Activated T-helper 9 cell treated with anti-CD3 and anti-CD28 coated beads, Interleukin-2, amount 50 U/mL, for 16 hours (primary cell): ENCODE data around the gene LMO2.
"Not testable (repeated sequence)": the region's sequence is repeated elsewhere in the genome, so short reads cannot be mapped to it uniquely, and the experiment has no call there.

Source experiments
- DNase-seq: peaks from one replicate; pipeline ENCODE4 v3.0.0-alpha.2; 2020; ENCODE audit warnings: low read depth

The LMO2 gene

DNA sequence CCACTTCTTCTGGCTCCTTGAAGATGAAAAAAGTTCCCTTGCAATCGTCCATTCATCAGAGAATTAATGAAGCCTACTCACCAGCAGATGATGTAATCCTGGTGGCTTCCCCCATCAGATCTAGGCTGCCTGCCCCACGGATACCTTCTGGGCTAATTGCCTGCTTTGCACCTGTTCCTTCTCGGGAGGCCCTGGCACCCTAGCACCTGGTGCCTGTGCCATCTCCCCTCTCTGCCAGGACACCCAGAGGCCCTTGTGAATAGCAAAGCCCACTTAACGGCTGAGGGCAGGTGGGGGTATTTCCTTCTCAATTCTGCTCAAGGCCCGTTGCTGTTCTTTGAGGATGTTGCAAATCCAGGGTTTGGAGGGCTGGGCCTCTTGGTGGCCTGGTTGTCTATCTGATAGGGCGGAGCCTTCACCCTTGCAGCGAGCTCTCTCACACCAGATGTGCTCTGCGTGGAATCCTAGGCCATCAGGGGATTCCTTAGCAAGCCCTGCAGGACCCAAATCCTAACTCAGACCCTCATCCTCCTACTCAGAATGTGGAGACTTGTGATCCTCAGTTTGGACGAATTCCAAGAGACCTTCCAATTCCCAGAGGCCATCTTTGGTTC lies at the start of gene LMO2:
Gene LMO2, minus strand, starts transcription at position 363 of the 614 bp plus-strand sequence. CDS start 22,360 bp downstream, outside the sequence.
- no peak for DNase-seq

DNA sequence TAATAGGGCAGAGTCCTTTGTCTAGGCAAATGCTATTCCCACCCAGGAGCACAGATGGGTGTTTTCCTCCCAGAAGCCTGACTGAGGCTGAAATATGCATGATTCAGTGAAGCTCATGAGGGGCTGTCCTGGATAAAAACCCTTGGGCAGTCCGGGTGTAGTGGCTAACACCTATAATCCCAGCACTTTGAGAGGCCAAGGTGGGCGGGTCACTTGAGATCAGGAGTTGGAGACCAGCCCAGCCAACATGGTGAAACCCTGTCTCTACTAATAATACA lies 48.6 kb upstream of the LMO2 start:
- no peak for DNase-seq

- DNase-seq: no peak
These were observed 45.1 kb upstream of the LMO2 start for GRCh38 chr11:33936725-33937604.

GRCh38 chr11:33935461-33936456 lies 43.9 kb upstream of the LMO2 start:
- DNase-seq: no peak

- DNase-seq: no peak
These were observed 43.1 kb upstream of the LMO2 start for GRCh38 chr11:33935005-33935404.

DNA sequence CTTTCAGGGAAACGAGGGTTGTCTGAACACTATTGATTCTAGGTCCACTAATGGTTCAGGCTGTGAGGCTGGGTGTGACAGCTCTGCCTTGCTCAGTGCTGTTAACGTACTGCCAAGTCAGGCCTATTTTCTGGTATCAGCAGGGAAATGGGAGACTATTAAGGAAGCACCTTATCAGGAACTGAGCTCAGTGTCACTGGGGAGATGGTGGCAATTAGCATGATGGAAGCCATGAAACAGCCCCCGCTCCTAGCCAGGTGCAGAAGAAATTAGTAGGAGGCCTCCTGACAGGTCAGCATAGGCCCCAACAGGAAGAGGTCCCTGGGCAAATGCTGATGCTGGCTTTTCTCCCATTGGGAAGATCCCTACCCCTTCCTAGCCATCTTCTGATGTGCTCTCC lies 42.6 kb upstream of the LMO2 start:
- DNase-seq: no peak

DNA sequence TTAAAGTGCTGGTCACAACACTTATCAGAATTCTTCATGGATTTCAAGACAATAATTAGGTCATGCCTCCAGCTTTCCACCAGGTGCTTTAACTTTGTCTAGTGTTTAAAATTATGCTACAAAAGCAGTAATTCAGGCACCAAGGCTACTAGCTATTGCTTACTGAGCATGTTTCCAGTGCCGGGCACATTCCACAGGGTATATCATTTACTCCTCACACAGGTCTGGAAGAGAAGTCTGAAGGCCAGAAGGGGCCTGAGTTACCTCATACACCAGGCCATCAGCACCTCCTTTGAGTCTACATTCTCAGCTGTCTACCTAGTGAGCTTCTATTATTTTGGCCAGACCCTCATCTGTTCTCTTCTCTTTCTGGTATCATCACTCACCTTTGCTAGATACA lies 41.7 kb upstream of the LMO2 start:
- no peak for DNase-seq

- DNase-seq: no peak
These were observed 40.8 kb upstream of the LMO2 start for GRCh38 chr11:33932721-33933120.

DNA sequence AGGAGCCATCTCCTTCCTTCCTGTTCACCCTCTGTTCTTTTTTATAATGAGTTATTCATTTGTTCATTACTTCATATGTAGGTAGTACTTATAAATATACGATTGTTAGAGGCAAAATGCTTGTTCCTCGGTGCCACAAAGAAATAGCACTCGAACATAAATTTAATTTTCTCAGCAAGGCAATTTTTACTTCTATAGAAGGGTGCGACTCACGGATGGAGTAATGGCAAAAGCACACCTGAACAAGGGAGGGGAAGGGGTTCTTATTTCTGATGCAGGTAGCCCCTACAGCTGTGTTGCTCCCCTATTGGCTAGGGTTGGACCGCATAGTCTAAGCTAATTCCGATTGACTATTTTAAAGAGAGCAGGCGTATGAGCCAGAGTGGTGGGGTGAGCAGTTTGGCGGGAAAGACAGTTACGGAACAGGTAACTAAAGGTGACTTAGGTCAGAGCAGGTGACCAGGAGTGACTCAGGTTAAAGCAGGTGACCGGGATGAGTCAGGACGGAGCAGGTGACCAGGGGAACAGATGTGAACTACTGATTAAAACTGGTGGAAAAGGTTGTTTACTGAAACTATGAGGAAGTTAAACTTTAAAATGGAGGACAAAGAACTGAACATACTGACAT lies 40.0 kb upstream of the LMO2 start:
- DNase-seq: not testable (repeated sequence)

DNA sequence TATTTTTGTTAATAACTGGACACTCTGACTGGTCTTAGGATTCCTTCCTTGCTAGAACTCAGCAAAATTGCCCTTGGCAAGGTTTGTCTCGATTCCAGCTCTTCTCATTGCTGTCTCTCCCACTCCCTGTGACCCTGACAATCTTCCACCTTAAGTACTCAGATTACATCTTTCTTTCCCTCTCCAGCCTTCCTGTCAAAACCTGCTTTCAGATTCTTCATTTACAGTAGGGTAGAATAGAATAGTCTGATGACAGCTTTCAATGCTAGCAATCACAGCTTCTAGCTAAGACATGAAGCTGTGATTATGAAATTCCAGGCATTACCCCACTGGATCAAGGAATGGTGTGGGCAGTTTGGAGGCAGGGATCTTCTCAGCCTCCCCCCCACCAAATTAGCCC lies 39.2 kb upstream of the LMO2 start:
- no peak for DNase-seq

GRCh38 chr11:33930317-33931021 lies 38.6 kb upstream of the LMO2 start:
- DNase-seq: no peak

GRCh38 chr11:33928564-33928963 lies 36.7 kb upstream of the LMO2 start:
- DNase-seq: no peak

- DNase-seq: no peak
These were observed 35.0 kb upstream of the LMO2 start for GRCh38 chr11:33926671-33927552.

DNA sequence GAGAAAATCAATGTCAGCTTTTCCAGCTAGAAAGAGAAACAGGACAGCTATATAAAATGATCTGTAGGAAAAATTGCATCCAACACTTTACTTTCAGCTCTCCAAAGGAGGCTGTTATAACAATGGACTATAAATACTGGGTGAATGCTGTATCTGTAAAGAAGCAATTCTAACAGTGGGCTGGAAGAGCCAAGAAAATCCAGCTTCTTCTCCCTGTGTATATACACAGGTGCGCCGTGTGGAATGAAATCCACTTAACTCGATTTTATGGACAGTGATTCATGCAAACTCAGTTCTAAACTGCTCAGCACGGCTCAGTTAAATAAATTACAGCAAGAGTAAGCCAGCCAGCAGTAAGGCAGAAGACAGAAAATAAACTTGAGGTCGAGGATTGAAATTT lies 32.5 kb upstream of the LMO2 start:
- no peak for DNase-seq

GRCh38 chr11:33923626-33924025 lies 31.8 kb upstream of the LMO2 start:
- no peak for DNase-seq

DNA sequence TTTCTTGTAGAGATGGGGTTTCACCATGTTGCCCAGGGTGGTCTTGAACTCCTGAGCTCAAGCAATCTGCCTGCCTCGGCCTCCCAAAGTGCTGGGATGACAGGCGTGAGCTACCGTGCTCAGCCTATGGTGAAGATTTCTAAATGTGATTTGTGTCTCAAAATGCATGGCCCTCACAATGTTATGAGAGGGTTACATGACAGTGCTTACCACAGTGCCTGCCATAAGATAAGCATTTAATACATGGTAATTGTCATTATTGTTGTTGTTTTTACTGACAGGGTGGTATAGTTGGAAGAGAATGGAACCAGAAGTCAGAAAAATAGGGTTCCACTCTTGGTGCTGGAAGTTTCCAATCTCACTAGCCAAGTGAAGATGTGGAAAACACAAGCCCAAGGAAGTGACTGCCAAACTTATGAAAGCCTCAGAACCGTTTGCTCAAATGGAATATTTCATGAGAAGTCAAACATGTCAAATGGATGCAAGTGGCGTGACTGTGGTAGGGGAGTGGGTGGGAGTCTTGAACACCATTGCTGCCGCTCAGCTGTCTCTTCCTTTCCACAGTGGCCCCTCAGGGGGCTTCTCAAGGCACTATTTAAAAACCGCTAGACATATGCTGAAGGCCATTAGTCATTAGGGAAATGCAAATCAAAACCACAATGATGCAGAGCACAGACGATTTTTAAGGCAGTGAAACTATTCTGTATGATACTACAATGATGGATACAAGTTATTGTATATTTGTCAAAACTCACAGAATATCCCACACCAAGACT lies 29.1 kb upstream of the LMO2 start:
- DNase-seq: no peak

DNA sequence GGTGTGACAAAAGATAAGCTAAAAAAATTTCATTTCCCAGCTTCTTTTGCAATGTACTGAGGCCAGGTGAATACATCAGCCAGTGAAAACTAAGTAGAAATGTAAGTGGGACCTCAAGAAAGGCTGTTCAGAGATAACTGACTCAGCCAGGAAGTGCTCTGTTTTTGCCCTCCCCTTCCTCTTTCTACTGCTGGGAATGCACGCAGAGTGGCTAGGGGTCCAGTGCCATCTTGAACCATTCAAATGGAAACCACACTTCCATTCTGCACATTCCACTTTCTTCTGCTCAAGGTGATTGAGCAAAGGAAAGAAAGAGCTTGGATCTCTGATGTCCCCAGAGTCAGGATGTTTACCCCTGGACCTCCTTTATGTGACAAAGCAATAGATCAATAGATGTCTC lies 27.8 kb upstream of the LMO2 start:
- no peak for DNase-seq

GRCh38 chr11:33917402-33917801 lies 25.5 kb upstream of the LMO2 start:
- not testable (repeated sequence) for DNase-seq

DNA sequence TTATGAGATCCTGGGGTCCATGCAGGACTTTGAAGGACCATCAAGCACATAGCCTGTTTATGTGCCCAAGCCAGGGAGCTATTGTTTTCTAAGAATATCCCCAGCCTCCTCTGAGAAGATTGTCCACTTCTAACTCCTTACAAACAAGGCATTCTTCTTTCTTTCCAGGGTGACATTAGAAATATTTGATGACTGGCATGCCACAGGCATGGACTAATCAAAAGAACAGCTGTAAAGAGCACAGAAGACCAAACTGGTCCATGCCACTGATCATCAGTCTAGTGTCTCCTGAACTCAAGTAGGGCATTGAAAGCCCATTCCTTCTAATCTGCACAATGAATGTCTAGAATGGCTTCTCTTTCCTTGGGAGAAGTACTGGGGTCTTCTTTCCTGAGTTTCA lies 24.9 kb upstream of the LMO2 start:
- DNase-seq: no peak

DNA sequence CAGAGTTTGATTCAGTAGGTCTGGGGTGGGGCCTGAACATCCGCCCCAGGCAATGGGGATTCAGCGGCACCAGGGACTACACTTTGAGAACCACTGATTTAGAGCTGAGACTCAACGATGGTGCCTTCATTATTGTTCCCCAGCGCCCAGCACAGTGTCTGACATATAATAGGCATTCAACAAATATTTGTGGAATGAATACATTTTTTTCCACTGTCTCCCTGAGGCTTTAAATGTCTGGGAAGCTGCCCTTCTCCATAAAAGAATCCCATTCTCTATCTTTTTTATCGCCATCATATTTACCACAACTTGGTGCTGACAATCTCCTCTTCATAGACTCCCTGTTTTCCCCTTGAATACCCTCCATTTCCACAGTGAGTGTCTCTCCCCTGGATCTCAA lies 23.6 kb upstream of the LMO2 start:
- no peak for DNase-seq
